Renal cortex interstitium (tissue), 11 donors: ENCODE results near the gene ZC3HAV1. TPM values are rescaled to one million over a fixed set of nuclear protein-coding genes. Genes with fewer than 3 reads are reported as not detected.
"Not testable (repeated sequence)": the region's sequence is repeated elsewhere in the genome, so short reads cannot be mapped to it uniquely, and the experiment has no call there.

Experiments used
- DNase-seq, 11 donors: peaks; one replicate each; pipeline ENCODE4 v3.0.0-alpha.2; 2013; ENCODE audit warnings: low read depth in 9 of 11, low spot score in 4 of 11; ENCODE audit errors: extremely low read depth in 1 of 11
- polyA plus RNA-seq, 3 donors: library from polyadenylated mRNA; unstranded; fragments of 120-200 nt; gene quantifications; one replicate each; pipeline ENCODE4 v1.2.1, GENCODE V29; 2013; ENCODE audit not compliant: insufficient read length in 3 of 3

Gene ZC3HAV1
- polyA plus RNA-seq, 3 donors = 19.8 to 27.6 (median 22.0) TPM

- no peak for DNase-seq
Observed at GRCh38 chr7:139068544-139069399, 40.7 kb downstream of the ZC3HAV1 start.

GRCh38 chr7:139066315-139066714, 43.2 kb downstream of the ZC3HAV1 start:
- DNase-seq = no peak

- DNase-seq = no peak
Observed at GRCh38 chr7:139065323-139065722, 44.2 kb downstream of the ZC3HAV1 start.

GRCh38 chr7:139061416-139061815, 48.1 kb downstream of the ZC3HAV1 start:
- no peak for DNase-seq

- no peak for DNase-seq
Observed at GRCh38 chr7:139060695-139061237, 48.8 kb downstream of the ZC3HAV1 start.

GRCh38 chr7:139059905-139060304, 49.6 kb downstream of the ZC3HAV1 start:
- DNase-seq = no peak

GRCh38 chr7:139058943-139059342, 50.6 kb downstream of the ZC3HAV1 start:
- no peak for DNase-seq

GRCh38 chr7:139055674-139056073, 53.8 kb downstream of the ZC3HAV1 start:
- DNase-seq = no peak

GRCh38 chr7:139054656-139055055, 54.9 kb downstream of the ZC3HAV1 start:
- not testable (repeated sequence) for DNase-seq

- no peak for DNase-seq
Observed at GRCh38 chr7:139054101-139054500, 55.4 kb downstream of the ZC3HAV1 start.

GRCh38 chr7:139051655-139052054, 57.9 kb downstream of the ZC3HAV1 start:
- no peak for DNase-seq

- DNase-seq = no peak
Observed at GRCh38 chr7:139049936-139050335, 59.6 kb downstream of the ZC3HAV1 start.

GRCh38 chr7:139049111-139049510, 60.4 kb downstream of the ZC3HAV1 start:
- no peak for DNase-seq

GRCh38 chr7:139047970-139048369, 61.5 kb downstream of the ZC3HAV1 start:
- DNase-seq = no peak

- no peak for DNase-seq
Observed at GRCh38 chr7:139046143-139046542, 63.4 kb downstream of the ZC3HAV1 start.

- DNase-seq = no peak
Observed at GRCh38 chr7:139044813-139045794, 64.4 kb downstream of the ZC3HAV1 start.

- no peak for DNase-seq
Observed at GRCh38 chr7:139043823-139044812, 65.4 kb downstream of the ZC3HAV1 start.

- DNase-seq = no peak
Observed at GRCh38 chr7:139041378-139042085, 68.0 kb downstream of the ZC3HAV1 start.
